ENCODE results near the gene KRTCAP3. TPM values are rescaled to one million over a fixed set of nuclear protein-coding genes. Genes with fewer than 3 reads are reported as not detected.

Gene KRTCAP3
- total and polyA plus RNA-seq, 9 of the 15 experiments (the other 6 are each of a cell fraction or from before 2014, with no cell fraction given): 0.24 to 1.4 (median 0.73) TPM

DNA sequence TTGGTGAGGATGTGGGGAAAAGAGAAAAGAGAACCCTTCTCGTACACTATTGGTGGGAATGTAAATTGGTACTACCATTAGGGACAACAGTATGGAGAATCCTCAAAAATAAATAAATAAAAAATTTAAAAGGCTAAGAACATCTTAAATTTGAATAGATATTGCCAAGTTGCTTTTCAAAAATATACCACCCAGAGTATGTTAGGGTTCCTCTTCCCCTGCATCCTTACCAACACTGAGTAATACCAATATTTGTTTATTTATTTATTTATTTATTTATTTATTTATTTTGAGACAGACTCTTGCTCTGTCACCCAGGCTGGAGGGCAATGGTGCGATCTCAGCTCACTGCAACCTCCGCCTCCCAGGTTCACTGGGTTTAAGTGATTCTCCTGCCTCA is 19.2 kb upstream of the KRTCAP3 start:
- Histone ChIP-seq H3K9me3 (replicated peaks; ENCODE audit: control insufficient read depth, insufficient read depth, low read depth, low read length) (no peaks in the 10 kb centered on the region), H3K4me3 (no peak overlapping the region), H2AFZ (ENCODE audit: low read depth, low read length) (no peak overlapping the region), H3K27ac (ENCODE audit: extremely low read depth, low read depth, low read length) (no peak overlapping the region), H3K36me3 (ENCODE audit: control insufficient read depth, insufficient read depth, low read length) (no peaks in the 10 kb centered on the region), H4K20me1 (replicated peaks; ENCODE audit: control insufficient read depth, insufficient read depth, low read length) (no peaks in the 10 kb centered on the region), H3K9ac (ENCODE audit: insufficient read depth in 1 of 2, low read depth in 2 of 2, low read length in 2 of 2) (no peak overlapping the region), H3K79me2 (ENCODE audit: control insufficient read depth, insufficient read depth, low read length) (no peaks in the 10 kb centered on the region), H3K4me2 (ENCODE audit: insufficient read depth, low read length) (no peak overlapping the region), H3K9me1 (ENCODE audit: control insufficient read depth, insufficient read depth, low read length) (no peaks in the 10 kb centered on the region), H3K27me3 (ENCODE audit: control insufficient read depth in 2 of 2, insufficient read depth in 2 of 2, low read length in 2 of 2) (no peaks in the 10 kb centered on the region), H3K4me1 (replicated peaks in 1 of 2; ENCODE audit: control insufficient read depth in 2 of 2, insufficient read depth in 2 of 2, low read length in 2 of 2) (peaks cover 6 to 7% of the 10 kb centered on the region in 2 experiments; a peak in 3 of 5 replicates)
- FAIRE-seq (no peak), DNase-seq (ENCODE audit: extremely low read depth in 1 of 4, low spot score in 3 of 4) (no peak), ATAC-seq (no peak)
- intact Hi-C loops (cut with micrococcal nuclease): no loop called here
- in situ Hi-C loops (cut with MboI): no loop called here
- BruUV-seq (replicated peaks): no TSS peak
- ChIA-PET CTCF (ENCODE audit: low intra/inter-chr PET ratio) (no interaction called here), POLR2A (no interaction called here)
- 92% methylated on average over 2 of the region's 3 CpGs for WGBS (ENCODE audit: insufficient coverage, low coverage, missing lambda C conversion rate)
- no peak for TF ChIP-seq GTF2F1 (IDR thresholded peaks at IDR 0.05; ENCODE audit: low read depth, low read length)
- TF ChIP-seq, protein P1, sequence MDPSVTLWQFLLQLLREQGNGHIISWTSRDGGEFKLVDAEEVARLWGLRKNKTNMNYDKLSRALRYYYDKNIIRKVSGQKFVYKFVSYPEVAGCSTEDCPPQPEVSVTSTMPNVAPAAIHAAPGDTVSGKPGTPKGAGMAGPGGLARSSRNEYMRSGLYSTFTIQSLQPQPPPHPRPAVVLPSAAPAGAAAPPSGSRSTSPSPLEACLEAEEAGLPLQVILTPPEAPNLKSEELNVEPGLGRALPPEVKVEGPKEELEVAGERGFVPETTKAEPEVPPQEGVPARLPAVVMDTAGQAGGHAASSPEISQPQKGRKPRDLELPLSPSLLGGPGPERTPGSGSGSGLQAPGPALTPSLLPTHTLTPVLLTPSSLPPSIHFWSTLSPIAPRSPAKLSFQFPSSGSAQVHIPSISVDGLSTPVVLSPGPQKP (CRISPR knock-in tag; IDR thresholded peaks at IDR 0.05): no peak
- TF ChIP-seq ZNF263 (CRISPR knock-in tag; IDR thresholded peaks at IDR 0.05; ENCODE audit: borderline replicate concordance): no peak
- TF ChIP-seq LEF1 (IDR thresholded peaks at IDR 0.05): no peak
- no peak for TF ChIP-seq ZNF830 (CRISPR knock-in tag; IDR thresholded peaks at IDR 0.05)
- TF ChIP-seq, protein P2, sequence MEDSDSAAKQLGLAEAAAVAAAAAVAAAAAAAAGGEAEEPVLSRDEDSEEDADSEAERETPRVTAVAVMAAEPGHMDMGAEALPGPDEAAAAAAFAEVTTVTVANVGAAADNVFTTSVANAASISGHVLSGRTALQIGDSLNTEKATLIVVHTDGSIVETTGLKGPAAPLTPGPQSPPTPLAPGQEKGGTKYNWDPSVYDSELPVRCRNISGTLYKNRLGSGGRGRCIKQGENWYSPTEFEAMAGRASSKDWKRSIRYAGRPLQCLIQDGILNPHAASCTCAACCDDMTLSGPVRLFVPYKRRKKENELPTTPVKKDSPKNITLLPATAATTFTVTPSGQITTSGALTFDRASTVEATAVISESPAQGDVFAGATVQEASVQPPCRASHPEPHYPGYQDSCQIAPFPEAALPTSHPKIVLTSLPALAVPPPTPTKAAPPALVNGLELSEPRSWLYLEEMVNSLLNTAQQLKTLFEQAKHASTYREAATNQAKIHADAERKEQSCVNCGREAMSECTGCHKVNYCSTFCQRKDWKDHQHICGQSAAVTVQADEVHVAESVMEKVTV (CRISPR knock-in tag; IDR thresholded peaks at IDR 0.05): no peak
- TF ChIP-seq SLC30A9 (CRISPR knock-in tag; IDR thresholded peaks at IDR 0.05): no peak
- no peak for TF ChIP-seq ASH1L (IDR thresholded peaks at IDR 0.05; ENCODE audit: borderline replicate concordance, low read depth, partially characterized antibody)
- no peak for TF ChIP-seq ZNF23 (CRISPR knock-in tag; IDR thresholded peaks at IDR 0.05)
- TF ChIP-seq ARHGAP35 (IDR thresholded peaks at IDR 0.05; ENCODE audit: partially characterized antibody): no peak
- TF ChIP-seq NR4A1 (CRISPR knock-in tag; IDR thresholded peaks at IDR 0.05): no peak
- TF ChIP-seq NR4A1 (tag; IDR thresholded peaks at IDR 0.05): no peak
- TF ChIP-seq LCOR (CRISPR knock-in tag; IDR thresholded peaks at IDR 0.05): no peak
- no peak for TF ChIP-seq BDP1 (IDR thresholded peaks at IDR 0.05; ENCODE audit: insufficient read depth, insufficient read length)
- TF ChIP-seq SMC3 (conservative IDR thresholded peaks at IDR 0.05; ENCODE audit: insufficient read depth, low read depth, low read length): no peak
- TF ChIP-seq ZBTB17 (CRISPR knock-in tag; IDR thresholded peaks at IDR 0.05): no peak
- TF ChIP-seq SMAD3 (CRISPR knock-in tag; conservative IDR thresholded peaks at IDR 0.05): no peak
- no peak for TF ChIP-seq NFRKB (IDR thresholded peaks at IDR 0.05; ENCODE audit: low read depth)
- no peak for TF ChIP-seq HDAC3 (IDR thresholded peaks at IDR 0.05; ENCODE audit: borderline replicate concordance, partially characterized antibody)
